ENCODE measurements around the gene CYP3A4. TPM values are rescaled to one million over a fixed set of nuclear protein-coding genes. Genes with fewer than 3 reads are reported as not detected.
"Not testable (repeated sequence)": the region's sequence is repeated elsewhere in the genome, so short reads cannot be mapped to it uniquely, and the experiment has no call there.

The CYP3A4 gene
- not detected for polyA plus RNA-seq (2013, experiment 1 of 2; ENCODE audit: insufficient read length)
- not detected for polyA plus RNA-seq (2013, experiment 2 of 2; ENCODE audit: insufficient read length)

- no peak for DNase-seq
Observed at GRCh38 chr7:99784007-99784406, at the start of gene CYP3A4. Gene CYP3A4 (minus strand): TSS chr7:99784184. CDS start chr7:99784081, 103 bp downstream.

GRCh38 chr7:99833289-99833877, 49.4 kb upstream of the CYP3A4 start:
- no peak for DNase-seq

- no peak for DNase-seq
Observed at GRCh38 chr7:99831595-99831994, 47.6 kb upstream of the CYP3A4 start.

GRCh38 chr7:99829524-99830160, 45.7 kb upstream of the CYP3A4 start:
- no peak for DNase-seq

- DNase-seq, result no peak
Observed at GRCh38 chr7:99828811-99829210, 44.8 kb upstream of the CYP3A4 start.

- no peak for DNase-seq
Observed at GRCh38 chr7:99827040-99827778, 43.2 kb upstream of the CYP3A4 start.

GRCh38 chr7:99825873-99826272, 41.9 kb upstream of the CYP3A4 start:
- DNase-seq, result no peak

GRCh38 chr7:99825452-99825851, 41.5 kb upstream of the CYP3A4 start:
- no peak for DNase-seq

- DNase-seq, result no peak
Observed at GRCh38 chr7:99824091-99824490, 40.1 kb upstream of the CYP3A4 start.

- DNase-seq, result no peak
Observed at GRCh38 chr7:99822731-99823718, 39.0 kb upstream of the CYP3A4 start.

GRCh38 chr7:99820408-99821027, 36.5 kb upstream of the CYP3A4 start:
- DNase-seq, result no peak

- DNase-seq, result no peak
Observed at GRCh38 chr7:99808766-99809165, 24.8 kb upstream of the CYP3A4 start.

- DNase-seq, result no peak
Observed at GRCh38 chr7:99806839-99807478, 23.0 kb upstream of the CYP3A4 start.

GRCh38 chr7:99805641-99806040, 21.7 kb upstream of the CYP3A4 start:
- no peak for DNase-seq

- not testable (repeated sequence) for DNase-seq
Observed at GRCh38 chr7:99803118-99803517, 19.1 kb upstream of the CYP3A4 start.

- DNase-seq, result not testable (repeated sequence)
Observed at GRCh38 chr7:99801407-99801806, 17.4 kb upstream of the CYP3A4 start.

- DNase-seq, result no peak
Observed at GRCh38 chr7:99798972-99799371, 15.0 kb upstream of the CYP3A4 start.

- DNase-seq, result not testable (repeated sequence)
Observed at GRCh38 chr7:99795864-99796263, 11.9 kb upstream of the CYP3A4 start.

GRCh38 chr7:99794585-99795502, 10.9 kb upstream of the CYP3A4 start:
- peak; percentile 12 for DNase-seq

- no peak for DNase-seq
Observed at GRCh38 chr7:99793443-99793842, 9.5 kb upstream of the CYP3A4 start.
